Omental fat pad (tissue), 4 donors: Measurements from ENCODE around the gene VDAC2. TPM values are rescaled to one million over a fixed set of nuclear protein-coding genes. Genes with fewer than 3 reads are reported as not detected.
"Not testable (repeated sequence)": the region's sequence is repeated elsewhere in the genome, so short reads cannot be mapped to it uniquely, and the experiment has no call there.

Experiments used
- ATAC-seq: fragments of 150-250 bp; one replicate; pipeline ENCODE4 v1.9.1; 2016; ENCODE audit warnings: mild to moderate bottlenecking, moderate library complexity; ENCODE audit not compliant: low FRiP score
- DNase-seq: peaks from one replicate; pipeline ENCODE4 v3.0.0-alpha.2; 2019; ENCODE audit warnings: low spot score
- CTCF ChIP-seq, 3 donors: fragments of 450-650 bp; IDR thresholded peaks; one replicate each; pipeline ENCODE4 v1.5.1; 2016 to 2017; ENCODE audit warnings: antibody characterized with exemption in 3 of 3, mild to moderate bottlenecking in 3 of 3, moderate library complexity in 2 of 3
- total RNA-seq, 4 donors: library from RNA; depleted of rRNA; stranded (reverse); fragments of >200 nt; gene quantifications; one replicate each; pipeline ENCODE4 v1.1.0, GENCODE V29; 2016

The VDAC2 gene
- total RNA-seq, 4 donors from 2014 or later: 111 to 143 (median 131) TPM

- TF ChIP-seq CTCF (IDR thresholded peaks at IDR 0.05): no peak
- DNase-seq (no peak), ATAC-seq (no peak)
Observed at GRCh38 chr10:75201793-75202307, 8.7 kb upstream of the VDAC2 start.

- no peak for TF ChIP-seq CTCF (IDR thresholded peaks at IDR 0.05)
- DNase-seq (no peak), ATAC-seq (peak; percentile 77)
Observed at GRCh38 chr10:75202321-75203045, 8.1 kb upstream of the VDAC2 start.

- ATAC-seq, DNase-seq: not testable (repeated sequence)
Observed at GRCh38 chr10:75203046-75203620, 7.5 kb upstream of the VDAC2 start.

GRCh38 chr10:75203724-75204123 is 6.9 kb upstream of the VDAC2 start:
- no peak for TF ChIP-seq CTCF (IDR thresholded peaks at IDR 0.05)
- ATAC-seq (no peak), DNase-seq (no peak)

- DNase-seq (no peak), ATAC-seq (no peak)
- no peak for TF ChIP-seq CTCF (IDR thresholded peaks at IDR 0.05)
Observed at GRCh38 chr10:75205908-75206307, 4.7 kb upstream of the VDAC2 start.

GRCh38 chr10:75206638-75207037 is 4.0 kb upstream of the VDAC2 start:
- ATAC-seq, DNase-seq: not testable (repeated sequence)

GRCh38 chr10:75207079-75207856 is 3.3 kb upstream of the VDAC2 start:
- no peak for DNase-seq
- no peak for ATAC-seq
- TF ChIP-seq CTCF (IDR thresholded peaks at IDR 0.05): no peak

GRCh38 chr10:75207857-75208144 is 2.8 kb upstream of the VDAC2 start:
- ATAC-seq (no peak), DNase-seq (no peak)
- no peak for TF ChIP-seq CTCF (IDR thresholded peaks at IDR 0.05)
